Subcutaneous abdominal adipose tissue (tissue), 5 donors: ENCODE results near the gene PRF1.

Source experiments
- H3K27ac ChIP-seq: one replicate; pipeline ENCODE4 v1.7.0; 2013; ENCODE audit warnings: low read depth, mild to moderate bottlenecking, inconsistent platforms, low read length, moderate library complexity
- H3K27me3 ChIP-seq, 5 donors: one replicate each; pipeline ENCODE4 v1.7.0; 2013; ENCODE audit warnings: low read length in 5 of 5, inconsistent platforms in 1 of 5; ENCODE audit not compliant: control insufficient read depth in 5 of 5, insufficient read depth in 4 of 5
- H3K36me3 ChIP-seq, 5 donors: one replicate each; pipeline ENCODE4 v1.7.0; 2013; ENCODE audit warnings: low read length in 5 of 5; ENCODE audit not compliant: control insufficient read depth in 5 of 5, insufficient read depth in 5 of 5
- H3K4me1 ChIP-seq, 5 donors: one replicate each; pipeline ENCODE4 v1.7.0; 2013; ENCODE audit warnings: low read length in 5 of 5, mild to moderate bottlenecking in 3 of 5, moderate library complexity in 1 of 5; ENCODE audit not compliant: control insufficient read depth in 5 of 5, insufficient read depth in 5 of 5
- H3K4me3 ChIP-seq, 5 donors: one replicate each; pipeline ENCODE4 v1.7.0; 2013; ENCODE audit warnings: low read length in 5 of 5, low read depth in 1 of 5
- H3K9ac ChIP-seq, 5 donors: one replicate each; pipeline ENCODE4 v1.7.0; 2013; ENCODE audit warnings: low read length in 5 of 5, mild to moderate bottlenecking in 4 of 5, moderate library complexity in 3 of 5
- H3K9me3 ChIP-seq, 5 donors: one replicate each; pipeline ENCODE4 v1.7.0; 2013; ENCODE audit warnings: low read length in 5 of 5; ENCODE audit not compliant: control insufficient read depth in 5 of 5
- donor health status: healthy.
- donor health status: healthy.
- donor health status: healthy.
- donor health status: healthy.
- donor health status: healthy.

The PRF1 gene

GRCh38 chr10:70603449-70603801, 884 bp upstream of the PRF1 start:
- Histone ChIP-seq H3K36me3 (no peaks in the 10 kb centered on the region), H3K27ac (no peak overlapping the region), H3K27me3 (no peaks in the 10 kb centered on the region), H3K4me1 (no peaks in the 10 kb centered on the region), H3K9me3 (no peaks in the 10 kb centered on the region), H3K4me3 (no peak overlapping the region), H3K9ac (no peak overlapping the region)

- Histone ChIP-seq H3K9ac (no peak overlapping the region), H3K4me3 (peak overlapping the region in 2 of 5 donors; percentile 24 to 33), H3K9me3 (no peaks in the 10 kb centered on the region), H3K36me3 (no peaks in the 10 kb centered on the region), H3K27me3 (no peaks in the 10 kb centered on the region), H3K4me1 (no peaks in the 10 kb centered on the region), H3K27ac (no peak overlapping the region)
Measured at GRCh38 chr10:70601746-70602145, 795 bp downstream of the PRF1 start.

GRCh38 chr10:70600512-70601395, 1.8 kb downstream of the PRF1 start:
- no peaks in the 10 kb centered on the region for H3K9me3 ChIP-seq
- H3K4me3 ChIP-seq = no peak overlapping the region
- H3K9ac ChIP-seq = no peak overlapping the region
- H3K27me3 ChIP-seq = no peaks in the 10 kb centered on the region
- no peak overlapping the region for H3K27ac ChIP-seq
- H3K36me3 ChIP-seq = no peaks in the 10 kb centered on the region
- no peaks in the 10 kb centered on the region for H3K4me1 ChIP-seq

- Histone ChIP-seq H3K4me3 (no peak overlapping the region), H3K4me1 (no peaks in the 10 kb centered on the region), H3K36me3 (no peaks in the 10 kb centered on the region), H3K9ac (no peak overlapping the region), H3K27me3 (peaks cover 0 to 2% (median 0%) of the 10 kb centered on the region in 5 donors), H3K9me3 (no peaks in the 10 kb centered on the region), H3K27ac (no peak overlapping the region)
Measured at GRCh38 chr10:70599791-70600190, 2.8 kb downstream of the PRF1 start.

- Histone ChIP-seq H3K4me3 (no peak overlapping the region), H3K36me3 (no peaks in the 10 kb centered on the region), H3K9ac (no peak overlapping the region), H3K27ac (no peak overlapping the region), H3K4me1 (no peaks in the 10 kb centered on the region), H3K27me3 (peaks cover 0 to 3% (median 0%) of the 10 kb centered on the region in 5 donors), H3K9me3 (no peaks in the 10 kb centered on the region)
Measured at GRCh38 chr10:70599319-70599718, 3.2 kb downstream of the PRF1 start.

GRCh38 chr10:70598857-70599295, 3.7 kb downstream of the PRF1 start:
- H3K4me1 ChIP-seq = no peaks in the 10 kb centered on the region
- no peaks in the 10 kb centered on the region for H3K9me3 ChIP-seq
- H3K36me3 ChIP-seq = no peaks in the 10 kb centered on the region
- H3K27ac ChIP-seq = no peak overlapping the region
- no peak overlapping the region for H3K4me3 ChIP-seq
- H3K27me3 ChIP-seq = peaks cover 0 to 3% (median 0%) of the 10 kb centered on the region in 5 donors
- H3K9ac ChIP-seq = no peak overlapping the region

- no peak overlapping the region for H3K4me3 ChIP-seq
- H3K9ac ChIP-seq = no peak overlapping the region
- H3K27me3 ChIP-seq = peaks cover 0 to 3% (median 0%) of the 10 kb centered on the region in 5 donors
- no peaks in the 10 kb centered on the region for H3K4me1 ChIP-seq
- H3K9me3 ChIP-seq = no peaks in the 10 kb centered on the region
- no peak overlapping the region for H3K27ac ChIP-seq
- H3K36me3 ChIP-seq = no peaks in the 10 kb centered on the region
Measured at GRCh38 chr10:70597856-70598815, 4.4 kb downstream of the PRF1 start.

- Histone ChIP-seq H3K27ac (no peak overlapping the region), H3K4me1 (no peaks in the 10 kb centered on the region), H3K27me3 (peaks cover 0 to 3% (median 0%) of the 10 kb centered on the region in 5 donors), H3K36me3 (no peaks in the 10 kb centered on the region), H3K9me3 (no peaks in the 10 kb centered on the region), H3K4me3 (no peak overlapping the region), H3K9ac (no peak overlapping the region)
Measured at GRCh38 chr10:70596860-70597809, 5.4 kb downstream of the PRF1 start.

- H3K36me3 ChIP-seq = no peaks in the 10 kb centered on the region
- no peak overlapping the region for H3K4me3 ChIP-seq
- H3K4me1 ChIP-seq = no peaks in the 10 kb centered on the region
- no peak overlapping the region for H3K9ac ChIP-seq
- H3K9me3 ChIP-seq = no peaks in the 10 kb centered on the region
- no peak overlapping the region for H3K27ac ChIP-seq
- H3K27me3 ChIP-seq = peaks cover 0 to 3% (median 0%) of the 10 kb centered on the region in 5 donors
Measured at GRCh38 chr10:70596110-70596798, 6.3 kb downstream of the PRF1 start.
